Liver (tissue), 9 donors: ENCODE measurements around the gene WWC2. TPM values are rescaled to one million over a fixed set of nuclear protein-coding genes. Genes with fewer than 3 reads are reported as not detected.

Experiments
- DNase-seq: peaks from one replicate; pipeline ENCODE4 v3.0.0-alpha.2; 2017; ENCODE audit warnings: low spot score
- H3K27ac ChIP-seq, 2 donors: one replicate each; pipeline ENCODE4 v1.7.0; 2013; ENCODE audit warnings: inconsistent platforms in 2 of 2, low read length in 2 of 2, control low read depth in 1 of 2, low read depth in 1 of 2, mild to moderate bottlenecking in 1 of 2
- H3K27me3 ChIP-seq, 4 donors: one replicate each; pipeline versions ENCODE4 v1.6.1 to v1.7.0; 2013; ENCODE audit warnings: low read length in 3 of 4, inconsistent platforms in 1 of 4, mild to moderate bottlenecking in 1 of 4, moderate library complexity in 1 of 4; ENCODE audit not compliant: control insufficient read depth in 4 of 4, insufficient read depth in 4 of 4
- H3K36me3 ChIP-seq, 4 donors: one replicate each; pipeline versions ENCODE4 v1.6.1 to v1.7.0; 2013; ENCODE audit warnings: low read length in 3 of 4, mild to moderate bottlenecking in 3 of 4, low read depth in 1 of 4, moderate library complexity in 1 of 4; ENCODE audit not compliant: control insufficient read depth in 4 of 4, insufficient read depth in 3 of 4
- H3K4me1 ChIP-seq, 4 donors: one replicate each; pipeline versions ENCODE4 v1.6.1 to v1.7.0; 2013; ENCODE audit warnings: low read length in 3 of 4, mild to moderate bottlenecking in 3 of 4, moderate library complexity in 1 of 4; ENCODE audit not compliant: control insufficient read depth in 4 of 4, insufficient read depth in 4 of 4
- H3K4me3 ChIP-seq, 3 donors: one replicate each; pipeline versions ENCODE4 v1.6.1 to v1.7.0; 2013; ENCODE audit warnings: low read length in 3 of 3, control low read depth in 1 of 3, low read depth in 1 of 3, mild to moderate bottlenecking in 1 of 3
- H3K9ac ChIP-seq, 2 donors: one replicate each; pipeline ENCODE4 v1.7.0; 2013; ENCODE audit warnings: low read length in 2 of 2, mild to moderate bottlenecking in 2 of 2, moderate library complexity in 2 of 2, control low read depth in 1 of 2, low read depth in 1 of 2
- H3K9me3 ChIP-seq, 4 donors: one replicate each; pipeline versions ENCODE4 v1.6.1 to v1.7.0; 2013; ENCODE audit warnings: low read length in 3 of 4; ENCODE audit not compliant: control insufficient read depth in 4 of 4
- EGR1 ChIP-seq, 2 donors: IDR thresholded peaks; 2 replicates each; pipeline ENCODE4 v1.6.1; 2016 to 2018; ENCODE audit warnings: antibody characterized with exemption in 2 of 2, low read depth in 2 of 2
- FOXA1 ChIP-seq: IDR thresholded peaks from 2 replicates; pipeline ENCODE4 v1.6.1; 2016; ENCODE audit warnings: antibody characterized with exemption
- FOXA2 ChIP-seq: IDR thresholded peaks from 2 replicates; pipeline ENCODE4 v1.6.1; 2016; ENCODE audit warnings: antibody characterized with exemption
- GABPA ChIP-seq, 2 donors: IDR thresholded peaks in 1 of 2; conservative IDR thresholded peaks in 1 of 2; 2 replicates each; pipeline ENCODE4 v1.6.1; 2016; ENCODE audit warnings: antibody characterized with exemption in 2 of 2, mild to moderate bottlenecking in 1 of 2, moderate library complexity in 1 of 2
- HNF4A ChIP-seq, 2 donors: conservative IDR thresholded peaks; 2 replicates each; pipeline ENCODE4 v1.6.1; 2016; ENCODE audit warnings: antibody characterized with exemption in 2 of 2, mild to moderate bottlenecking in 2 of 2
- HNF4G ChIP-seq: IDR thresholded peaks from 2 replicates; pipeline ENCODE4 v1.6.1; 2016; ENCODE audit warnings: antibody characterized with exemption
- JUND ChIP-seq, 2 donors: IDR thresholded peaks; 2 replicates each; pipeline ENCODE4 v1.6.1; 2016; ENCODE audit warnings: antibody characterized with exemption in 2 of 2
- NR2F2 ChIP-seq: IDR thresholded peaks from 2 replicates; pipeline ENCODE4 v1.6.1; 2016; ENCODE audit warnings: antibody characterized with exemption
- RAD21 ChIP-seq, 2 donors: IDR thresholded peaks; 2 replicates each; pipeline ENCODE4 v1.6.1; 2016; ENCODE audit warnings: antibody characterized with exemption in 2 of 2, mild to moderate bottlenecking in 2 of 2
- RXRA ChIP-seq, 2 donors: IDR thresholded peaks; 2 replicates each; pipeline ENCODE4 v1.6.1; 2017 to 2018; ENCODE audit warnings: antibody characterized with exemption in 2 of 2, mild to moderate bottlenecking in 1 of 2
- SP1 ChIP-seq: IDR thresholded peaks from 2 replicates; pipeline ENCODE4 v1.6.1; 2018; ENCODE audit warnings: antibody characterized with exemption, mild to moderate bottlenecking
- TAF1 ChIP-seq: conservative IDR thresholded peaks from 2 replicates; pipeline ENCODE4 v1.6.1; 2016; ENCODE audit warnings: antibody characterized with exemption, mild to moderate bottlenecking
- YY1 ChIP-seq: IDR thresholded peaks from 2 replicates; pipeline ENCODE4 v1.6.1; 2016; ENCODE audit warnings: antibody characterized with exemption, mild to moderate bottlenecking
- WGBS: extraction: QIAGEN DNeasy Blood & Tissue Kit; methylation state at CpG from one replicate; pipeline ENCODE4 v1.1.7; 2013; 5-methylcytosine and 5-hydroxymethylcytosine counted together
- polyA plus RNA-seq, 2 donors: library from polyadenylated mRNA; stranded (reverse) in 1 of 2; unstranded in 1 of 2; fragments of 200-250 nt in 1 of 2; fragments of >200 nt in 1 of 2; fragmentation: Nextera tagmentation in 1 of 2; extraction: Ambion mirVana in 1 of 2; gene quantifications; one replicate each; pipeline versions ENCODE4 v1.2.1 to v1.2.3, GENCODE V29; 2013 to 2015
- total RNA-seq, 2 donors: library from RNA; depleted of rRNA; stranded (reverse); fragments of >200 nt; gene quantifications; one replicate each; pipeline ENCODE4 v1.2.3, GENCODE V29; 2014
- TF ChIP-seq, protein P1 (sequence below): IDR thresholded peaks from 2 replicates; pipeline ENCODE4 v1.6.1; 2016; ENCODE audit warnings: antibody characterized with exemption
- TF ChIP-seq, protein P2 (sequence below): fragments of 150-350 bp; IDR thresholded peaks from 2 replicates; pipeline ENCODE4 v1.5.1; 2017; ENCODE audit warnings: improper control_type of control experiment, low read depth, low read length; ENCODE audit not compliant: missing input control
- TF ChIP-seq, protein P3 (sequence below): IDR thresholded peaks from 2 replicates; pipeline ENCODE4 v1.6.1; 2016; ENCODE audit warnings: antibody characterized with exemption
- TF ChIP-seq, protein P4 (sequence below): IDR thresholded peaks from 2 replicates; pipeline ENCODE4 v1.6.1; 2016; ENCODE audit warnings: antibody characterized with exemption
- TF ChIP-seq, protein P5 (sequence below): IDR thresholded peaks from 2 replicates; pipeline ENCODE4 v1.6.1; 2016; ENCODE audit warnings: antibody characterized with exemption, mild to moderate bottlenecking
- donor health status: healthy.
- donor health status: healthy.
- donor health status: healthy.
- donor health status: healthy.
- donor health status: healthy.

WWC2 gene
- total and polyA plus RNA-seq, 4 donors, result 8.6 to 60.1 (median 13.3) TPM

DNA sequence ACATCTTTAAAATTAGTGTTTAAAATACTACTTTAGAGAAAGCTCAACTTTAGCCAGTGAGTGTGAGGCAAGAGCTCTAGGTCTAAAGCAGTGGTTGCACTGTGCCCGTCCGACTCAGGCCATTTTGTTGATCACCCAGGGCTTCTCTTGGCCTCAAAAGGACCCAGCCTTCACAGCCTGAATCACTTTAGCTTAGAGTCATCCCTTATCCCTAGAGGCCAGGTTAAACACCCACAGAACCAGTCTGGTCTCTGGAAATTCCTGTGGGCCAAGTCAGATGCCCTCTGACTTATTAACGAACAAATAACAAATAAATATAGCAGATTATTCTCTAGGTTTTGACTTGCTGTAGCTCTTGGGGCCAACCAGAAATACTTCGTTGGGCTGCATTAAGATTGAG is 102.3 kb downstream of the WWC2 start:
- Histone ChIP-seq H3K27me3 (no peaks in the 10 kb centered on the region), H3K27ac (no peak overlapping the region), H3K4me1 (peaks cover 0 to 8% (median 0%) of the 10 kb centered on the region in 4 donors), H3K9ac (no peak overlapping the region), H3K9me3 (no peaks in the 10 kb centered on the region), H3K4me3 (no peak overlapping the region), H3K36me3 (peaks cover 0 to 4% (median 0%) of the 10 kb centered on the region in 4 donors)
- 95% methylated on average over 4 of the region's 4 CpGs for WGBS
- no peak for DNase-seq
- TF ChIP-seq NR2F2 (no peak), TAF1 (no peak), EGR1 (IDR thresholded peaks at IDR 0.05; ENCODE audit: low read depth in 2 of 2) (no peak)
- TF ChIP-seq, protein P1, sequence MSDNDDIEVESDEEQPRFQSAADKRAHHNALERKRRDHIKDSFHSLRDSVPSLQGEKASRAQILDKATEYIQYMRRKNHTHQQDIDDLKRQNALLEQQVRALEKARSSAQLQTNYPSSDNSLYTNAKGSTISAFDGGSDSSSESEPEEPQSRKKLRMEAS, result no peak
- TF ChIP-seq, protein P2, sequence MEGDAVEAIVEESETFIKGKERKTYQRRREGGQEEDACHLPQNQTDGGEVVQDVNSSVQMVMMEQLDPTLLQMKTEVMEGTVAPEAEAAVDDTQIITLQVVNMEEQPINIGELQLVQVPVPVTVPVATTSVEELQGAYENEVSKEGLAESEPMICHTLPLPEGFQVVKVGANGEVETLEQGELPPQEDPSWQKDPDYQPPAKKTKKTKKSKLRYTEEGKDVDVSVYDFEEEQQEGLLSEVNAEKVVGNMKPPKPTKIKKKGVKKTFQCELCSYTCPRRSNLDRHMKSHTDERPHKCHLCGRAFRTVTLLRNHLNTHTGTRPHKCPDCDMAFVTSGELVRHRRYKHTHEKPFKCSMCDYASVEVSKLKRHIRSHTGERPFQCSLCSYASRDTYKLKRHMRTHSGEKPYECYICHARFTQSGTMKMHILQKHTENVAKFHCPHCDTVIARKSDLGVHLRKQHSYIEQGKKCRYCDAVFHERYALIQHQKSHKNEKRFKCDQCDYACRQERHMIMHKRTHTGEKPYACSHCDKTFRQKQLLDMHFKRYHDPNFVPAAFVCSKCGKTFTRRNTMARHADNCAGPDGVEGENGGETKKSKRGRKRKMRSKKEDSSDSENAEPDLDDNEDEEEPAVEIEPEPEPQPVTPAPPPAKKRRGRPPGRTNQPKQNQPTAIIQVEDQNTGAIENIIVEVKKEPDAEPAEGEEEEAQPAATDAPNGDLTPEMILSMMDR, result no peak
- TF ChIP-seq, protein P3, sequence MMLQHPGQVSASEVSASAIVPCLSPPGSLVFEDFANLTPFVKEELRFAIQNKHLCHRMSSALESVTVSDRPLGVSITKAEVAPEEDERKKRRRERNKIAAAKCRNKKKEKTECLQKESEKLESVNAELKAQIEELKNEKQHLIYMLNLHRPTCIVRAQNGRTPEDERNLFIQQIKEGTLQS, result no peak

DNA sequence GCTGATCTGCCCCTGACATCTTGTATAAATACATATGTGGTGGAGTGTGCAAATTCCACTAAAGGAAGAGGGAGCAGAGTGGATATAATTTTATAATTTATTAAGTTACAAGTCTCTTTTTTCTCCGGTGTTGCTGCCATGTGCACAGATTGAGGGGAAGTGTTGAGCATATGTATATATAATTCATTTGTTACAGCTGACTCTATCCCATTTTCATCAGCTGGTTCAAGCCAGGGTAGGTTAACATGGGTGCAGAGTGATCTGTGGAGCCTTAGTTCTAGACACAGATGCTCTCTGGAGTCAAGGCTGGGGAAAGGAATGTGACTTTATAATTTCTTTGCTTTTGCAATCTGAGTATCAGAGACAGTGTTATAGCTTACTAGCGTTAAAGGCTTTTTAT is 103.5 kb downstream of the WWC2 start:
- no peaks in the 10 kb centered on the region for H3K9me3 ChIP-seq
- no peak for DNase-seq
- peaks cover 0 to 4% (median 0%) of the 10 kb centered on the region in 4 donors for H3K36me3 ChIP-seq
- H3K4me1 ChIP-seq, result peaks cover 0 to 8% (median 0%) of the 10 kb centered on the region in 4 donors
- no peak overlapping the region for H3K9ac ChIP-seq
- no peak for TF ChIP-seq HNF4G
- TF ChIP-seq, protein P3, result no peak
- TF ChIP-seq, protein P4, sequence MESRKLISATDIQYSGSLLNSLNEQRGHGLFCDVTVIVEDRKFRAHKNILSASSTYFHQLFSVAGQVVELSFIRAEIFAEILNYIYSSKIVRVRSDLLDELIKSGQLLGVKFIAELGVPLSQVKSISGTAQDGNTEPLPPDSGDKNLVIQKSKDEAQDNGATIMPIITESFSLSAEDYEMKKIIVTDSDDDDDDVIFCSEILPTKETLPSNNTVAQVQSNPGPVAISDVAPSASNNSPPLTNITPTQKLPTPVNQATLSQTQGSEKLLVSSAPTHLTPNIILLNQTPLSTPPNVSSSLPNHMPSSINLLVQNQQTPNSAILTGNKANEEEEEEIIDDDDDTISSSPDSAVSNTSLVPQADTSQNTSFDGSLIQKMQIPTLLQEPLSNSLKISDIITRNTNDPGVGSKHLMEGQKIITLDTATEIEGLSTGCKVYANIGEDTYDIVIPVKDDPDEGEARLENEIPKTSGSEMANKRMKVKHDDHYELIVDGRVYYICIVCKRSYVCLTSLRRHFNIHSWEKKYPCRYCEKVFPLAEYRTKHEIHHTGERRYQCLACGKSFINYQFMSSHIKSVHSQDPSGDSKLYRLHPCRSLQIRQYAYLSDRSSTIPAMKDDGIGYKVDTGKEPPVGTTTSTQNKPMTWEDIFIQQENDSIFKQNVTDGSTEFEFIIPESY, result no peak
- TF ChIP-seq RAD21 (IDR thresholded peaks at IDR 0.05), result no peak
- TF ChIP-seq FOXA2, result no peak
- TF ChIP-seq YY1, result no peak
- no peak for TF ChIP-seq JUND (IDR thresholded peaks at IDR 0.05)
- TF ChIP-seq, protein P1, result no peak
- TF ChIP-seq, protein P2, result no peak
- TF ChIP-seq GABPA (IDR thresholded peaks at IDR 0.05 in 1 of 2, conservative IDR thresholded peaks at IDR 0.05 in 1 of 2), result no peak
- no peak for TF ChIP-seq TAF1
- TF ChIP-seq SP1, result no peak
- no peak for TF ChIP-seq RXRA (IDR thresholded peaks at IDR 0.05)
- no peak for TF ChIP-seq EGR1 (IDR thresholded peaks at IDR 0.05; ENCODE audit: low read depth in 2 of 2)
- TF ChIP-seq, protein P5, sequence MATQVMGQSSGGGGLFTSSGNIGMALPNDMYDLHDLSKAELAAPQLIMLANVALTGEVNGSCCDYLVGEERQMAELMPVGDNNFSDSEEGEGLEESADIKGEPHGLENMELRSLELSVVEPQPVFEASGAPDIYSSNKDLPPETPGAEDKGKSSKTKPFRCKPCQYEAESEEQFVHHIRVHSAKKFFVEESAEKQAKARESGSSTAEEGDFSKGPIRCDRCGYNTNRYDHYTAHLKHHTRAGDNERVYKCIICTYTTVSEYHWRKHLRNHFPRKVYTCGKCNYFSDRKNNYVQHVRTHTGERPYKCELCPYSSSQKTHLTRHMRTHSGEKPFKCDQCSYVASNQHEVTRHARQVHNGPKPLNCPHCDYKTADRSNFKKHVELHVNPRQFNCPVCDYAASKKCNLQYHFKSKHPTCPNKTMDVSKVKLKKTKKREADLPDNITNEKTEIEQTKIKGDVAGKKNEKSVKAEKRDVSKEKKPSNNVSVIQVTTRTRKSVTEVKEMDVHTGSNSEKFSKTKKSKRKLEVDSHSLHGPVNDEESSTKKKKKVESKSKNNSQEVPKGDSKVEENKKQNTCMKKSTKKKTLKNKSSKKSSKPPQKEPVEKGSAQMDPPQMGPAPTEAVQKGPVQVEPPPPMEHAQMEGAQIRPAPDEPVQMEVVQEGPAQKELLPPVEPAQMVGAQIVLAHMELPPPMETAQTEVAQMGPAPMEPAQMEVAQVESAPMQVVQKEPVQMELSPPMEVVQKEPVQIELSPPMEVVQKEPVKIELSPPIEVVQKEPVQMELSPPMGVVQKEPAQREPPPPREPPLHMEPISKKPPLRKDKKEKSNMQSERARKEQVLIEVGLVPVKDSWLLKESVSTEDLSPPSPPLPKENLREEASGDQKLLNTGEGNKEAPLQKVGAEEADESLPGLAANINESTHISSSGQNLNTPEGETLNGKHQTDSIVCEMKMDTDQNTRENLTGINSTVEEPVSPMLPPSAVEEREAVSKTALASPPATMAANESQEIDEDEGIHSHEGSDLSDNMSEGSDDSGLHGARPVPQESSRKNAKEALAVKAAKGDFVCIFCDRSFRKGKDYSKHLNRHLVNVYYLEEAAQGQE, result no peak
- no peak for TF ChIP-seq HNF4A (conservative IDR thresholded peaks at IDR 0.05)
- TF ChIP-seq NR2F2, result no peak
- TF ChIP-seq FOXA1, result no peak
- H3K4me3 ChIP-seq, result no peak overlapping the region
- H3K27ac ChIP-seq, result no peak overlapping the region
- WGBS, result over 99% methylated on average over 2 of the region's 2 CpGs
- H3K27me3 ChIP-seq, result no peaks in the 10 kb centered on the region
